NCI-H1417 (cell line): Measurements from ENCODE around the gene PRSS23.
A peak's percentile ranks its signal among the peaks of the same experiment; 100 is the strongest.
"Not testable (repeated sequence)": the region's sequence is repeated elsewhere in the genome, so short reads cannot be mapped to it uniquely, and the experiment has no call there.

ENCODE experiments used
- DNase-seq, 3 experiments: peaks; one replicate each; lab custom pipeline; 2025; lab: John Stamatoyannopoulos, UW

PRSS23 gene

DNA sequence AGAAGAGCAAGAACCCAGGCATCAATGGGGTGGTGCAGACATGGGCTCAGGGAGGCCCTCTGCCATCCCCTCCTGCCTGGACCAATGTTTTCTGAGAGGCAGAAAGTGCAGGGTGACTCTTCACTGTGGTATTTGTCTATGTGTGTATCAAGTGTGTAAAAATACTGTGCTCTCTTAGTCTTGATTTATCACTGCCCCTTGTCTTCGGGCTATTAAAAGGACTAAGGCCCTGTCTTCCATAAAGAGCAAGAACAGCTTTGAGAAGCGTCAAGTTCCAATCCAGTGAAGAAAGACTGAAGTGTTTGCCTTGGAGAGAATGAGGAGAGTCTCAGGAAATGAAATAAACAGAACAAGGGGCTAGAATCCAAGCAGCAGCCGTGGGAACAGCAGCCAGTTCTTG lies 14.4 kb downstream of the PRSS23 start:
- no peak for DNase-seq

DNA sequence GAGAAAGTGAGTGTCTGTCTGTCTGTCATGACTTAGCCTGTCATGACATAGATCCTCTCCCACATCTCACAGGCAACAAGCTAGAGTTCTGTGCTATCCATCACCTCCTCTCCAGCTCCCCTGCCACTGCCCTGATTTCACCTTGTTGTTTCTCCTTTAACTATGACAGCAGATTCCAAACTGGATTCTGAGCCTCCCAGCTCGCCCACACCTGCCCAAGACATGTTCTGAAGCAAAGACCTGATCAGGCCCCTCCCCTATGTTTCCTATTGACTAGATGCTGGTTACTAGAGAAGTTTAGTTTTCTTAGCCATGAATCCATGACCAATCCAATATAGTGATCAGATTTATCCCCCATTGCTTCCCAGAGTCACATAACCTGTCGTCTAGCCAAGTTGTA lies 15.4 kb downstream of the PRSS23 start:
- DNase-seq = no peak

DNA sequence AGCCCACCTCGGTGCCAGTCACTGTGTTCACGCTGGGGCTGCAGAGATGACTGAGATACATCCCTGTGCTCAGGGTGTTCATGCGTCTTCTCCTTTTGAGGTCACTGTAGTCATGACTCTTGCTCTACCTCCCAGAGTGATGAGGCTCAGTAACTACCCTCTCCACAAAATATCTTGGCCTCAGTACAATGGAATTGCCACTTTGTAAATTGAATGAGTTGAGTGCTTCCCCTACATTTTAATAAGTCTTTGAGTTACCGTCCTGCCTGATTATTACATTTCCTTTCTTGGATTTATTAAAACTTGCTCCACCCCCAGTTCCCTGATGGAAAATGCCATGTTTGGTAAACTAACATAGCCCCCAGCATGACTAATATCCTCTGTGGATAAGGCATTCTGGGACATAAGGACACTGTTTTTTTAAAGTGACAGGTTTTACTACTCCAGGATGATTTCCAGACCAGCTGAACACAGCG lies 15.9 kb downstream of the PRSS23 start:
- DNase-seq = no peak

DNA sequence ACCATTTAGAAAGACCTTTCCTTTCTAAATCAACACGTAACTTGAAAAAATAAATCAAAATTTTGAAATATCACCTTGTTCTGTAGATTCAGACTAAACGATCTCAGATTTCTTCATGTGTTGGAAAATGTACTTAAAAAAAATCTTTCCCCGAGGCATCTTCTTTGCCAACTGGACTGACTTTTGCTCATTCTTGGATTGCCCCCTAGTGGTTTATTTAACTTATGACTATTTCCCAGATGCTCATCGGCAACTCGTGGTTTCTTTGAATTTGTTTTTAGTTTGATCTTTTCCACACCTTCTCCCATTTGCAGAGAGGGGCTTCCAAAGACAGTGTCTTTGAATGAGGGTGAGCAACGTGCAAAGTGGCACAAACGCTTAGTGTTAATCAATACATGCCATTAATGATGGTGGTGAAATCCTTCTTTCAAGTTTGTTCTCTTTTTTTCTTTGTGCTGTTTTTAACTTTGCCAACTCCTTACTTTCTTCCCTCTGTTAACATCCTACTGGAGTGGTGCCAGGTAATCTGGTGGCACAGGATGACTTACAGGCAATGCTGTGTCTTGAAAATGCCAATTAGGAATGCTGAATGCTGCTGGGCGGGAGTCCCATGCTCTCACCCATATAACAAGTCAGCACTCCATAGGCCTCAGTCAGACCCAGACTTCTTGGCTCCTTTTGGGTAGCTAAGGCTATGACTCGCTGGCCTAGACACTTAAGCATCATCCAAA lies 18.3 kb downstream of the PRSS23 start:
- peak; percentile 23 to 82 (median 63) for DNase-seq

DNA sequence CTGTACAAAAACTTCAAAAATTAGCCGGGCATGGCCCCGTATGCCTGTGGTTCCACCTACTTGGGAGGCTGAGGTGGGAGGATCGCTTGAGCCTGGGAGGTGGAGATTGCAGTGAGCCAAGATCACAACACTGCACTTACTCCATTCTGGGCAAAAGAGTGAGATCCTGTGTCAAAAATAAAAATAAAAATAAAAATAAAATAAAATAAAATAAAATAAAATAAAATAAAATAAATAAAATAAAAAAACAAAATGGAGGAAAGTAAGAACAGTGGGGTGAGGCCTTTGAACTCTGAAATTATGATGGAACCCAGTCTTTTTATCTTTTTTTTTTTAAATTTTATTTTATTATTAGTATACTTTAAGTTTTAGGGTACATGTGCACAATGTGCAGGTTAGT lies 23.8 kb downstream of the PRSS23 start:
- not testable (repeated sequence) for DNase-seq

DNA sequence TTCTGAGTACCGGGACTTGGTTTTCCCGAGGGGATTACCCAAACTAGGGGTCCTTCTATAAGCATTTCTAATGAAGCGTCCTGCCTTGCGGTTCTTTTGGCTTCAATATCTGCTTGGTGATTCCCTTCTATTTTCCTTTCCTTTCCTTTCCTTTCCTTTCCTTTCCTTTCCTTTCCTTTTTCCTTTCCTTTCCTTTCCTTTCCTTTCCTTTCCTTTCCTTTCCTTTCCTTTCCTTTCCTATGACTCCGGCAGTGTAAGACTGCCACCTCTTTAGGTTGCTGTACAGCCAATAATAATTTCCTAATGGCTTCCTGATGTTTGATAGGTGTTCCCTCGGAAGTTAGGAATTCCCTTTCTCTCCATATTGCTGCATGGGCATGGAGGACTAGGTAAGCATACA lies 34.0 kb downstream of the PRSS23 start:
- DNase-seq = not testable (repeated sequence)

DNA sequence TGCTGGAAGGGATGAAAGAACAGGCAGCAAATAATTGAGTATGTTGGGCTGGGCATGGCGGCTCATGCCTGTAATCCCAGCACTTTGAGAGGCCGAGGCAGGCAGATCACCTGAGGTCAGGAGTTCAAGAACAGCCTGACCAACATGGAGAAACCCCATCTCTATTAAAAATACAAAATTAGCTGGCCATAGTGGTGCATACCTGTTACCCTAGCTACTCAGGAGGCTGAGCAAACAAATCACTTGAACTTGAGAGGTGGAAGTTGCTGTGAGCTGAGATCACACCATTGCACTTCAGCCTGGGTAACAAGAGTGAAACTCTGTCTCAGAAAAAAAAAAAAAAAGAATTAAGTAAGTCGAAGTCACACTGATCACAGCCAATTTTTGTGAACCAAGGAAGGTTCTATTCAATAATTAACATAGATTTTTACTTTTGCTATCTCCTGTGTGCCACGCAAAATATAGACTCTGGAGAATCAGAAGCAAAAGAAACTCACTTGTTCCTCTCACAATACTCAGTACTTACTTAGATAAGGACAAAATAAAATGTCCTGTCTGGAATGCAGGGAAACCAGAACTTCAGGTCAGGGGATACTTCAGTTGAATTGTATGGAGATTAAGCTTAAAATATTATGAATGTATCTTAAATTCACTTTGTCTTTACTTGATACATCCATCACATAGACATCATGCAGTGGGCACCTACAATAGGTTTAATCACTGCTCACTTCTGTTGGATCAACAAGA lies 44.6 kb downstream of the PRSS23 start:
- not testable (repeated sequence) for DNase-seq

DNA sequence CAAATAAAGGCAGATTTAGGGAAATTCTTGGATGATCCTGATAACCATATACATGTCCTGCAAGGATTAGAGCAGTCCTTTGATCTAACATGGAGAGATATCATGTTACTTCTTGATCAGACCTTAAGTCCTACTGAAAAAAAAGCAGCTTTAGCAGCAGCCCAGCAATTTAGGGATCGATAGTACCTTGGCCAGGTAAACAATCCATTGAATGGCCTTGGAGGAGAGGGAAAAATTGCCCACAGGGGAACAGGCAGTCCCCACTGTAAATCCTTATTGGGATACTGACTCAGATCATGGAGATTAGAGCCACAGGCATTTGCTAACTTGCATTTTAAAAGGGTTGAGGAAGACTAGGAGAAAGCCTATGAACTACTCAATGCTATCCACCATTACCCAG lies 47.8 kb downstream of the PRSS23 start:
- DNase-seq = no peak

DNA sequence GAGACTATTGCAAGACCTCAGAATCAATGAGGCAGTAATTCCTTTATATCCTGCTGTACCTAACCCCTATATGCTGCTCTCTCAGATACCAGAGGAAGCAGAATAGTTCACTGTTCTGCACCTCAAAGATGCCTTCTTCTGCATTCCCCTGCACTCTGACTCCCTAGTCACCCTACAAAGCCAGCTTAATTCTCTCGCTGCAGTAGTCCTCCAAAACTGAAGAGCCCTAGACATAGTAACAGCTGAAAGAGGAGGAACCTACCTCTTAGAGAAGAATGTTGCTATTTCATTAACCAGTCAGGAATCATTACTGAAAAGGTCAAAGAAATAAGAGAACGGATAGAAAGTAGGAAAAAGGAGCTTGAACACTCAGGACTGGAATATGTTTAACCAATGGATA lies 49.3 kb downstream of the PRSS23 start:
- DNase-seq = no peak
